Progenitor cell of endocrine pancreas (in vitro differentiated cells): ENCODE results near the gene MACROD2. TPM values are rescaled to one million over a fixed set of nuclear protein-coding genes. Genes with fewer than 3 reads are reported as not detected.

Source experiments
- DNase-seq: peaks from one replicate; pipeline ENCODE4 v3.0.0; 2021; ENCODE audit warnings: low spot score; ENCODE audit not compliant: unreplicated experiment
- H3K27ac Mint-ChIP-seq: 2 replicates; pipeline ENCODE4 v1.8.0; 2021; ENCODE audit warnings: mild to moderate bottlenecking, moderate library complexity, mixed read lengths
- H3K27me3 Mint-ChIP-seq: 2 replicates; pipeline ENCODE4 v1.8.0; 2021; ENCODE audit warnings: mixed read lengths
- H3K36me3 Mint-ChIP-seq: 2 replicates; pipeline ENCODE4 v1.8.0; 2022; ENCODE audit warnings: mixed read lengths; ENCODE audit not compliant: insufficient read depth
- H3K4me1 Mint-ChIP-seq: 2 replicates; pipeline ENCODE4 v1.8.0; 2021; ENCODE audit warnings: low read depth, mixed read lengths
- H3K4me3 Mint-ChIP-seq: 2 replicates; pipeline ENCODE4 v1.8.0; 2021; ENCODE audit warnings: low read depth, mild to moderate bottlenecking, moderate library complexity, mixed read lengths
- H3K9me3 Mint-ChIP-seq: 2 replicates; pipeline ENCODE4 v1.8.0; 2021; ENCODE audit warnings: low read depth, mixed read lengths
- CTCF ChIP-seq: fragments of 200-600 bp; sonication (generic); IDR thresholded peaks from one replicate; pipeline ENCODE4 v1.5.0; 2021; ENCODE audit warnings: antibody characterized with exemption, mild to moderate bottlenecking; ENCODE audit not compliant: unreplicated experiment
- total RNA-seq: library from RNA; stranded (reverse); gene quantifications from 2 replicates; pipeline ENCODE4 v1.2.1, GENCODE V29; 2021

MACROD2 gene
- total RNA-seq, 1 donor from 2014 or later: 7.6 TPM

- Mint-ChIP-seq H3K27me3 (no peaks in the 10 kb centered on the region), H3K27ac (no peak overlapping the region)
- TF ChIP-seq CTCF: no peak
These were observed 1743.7 kb downstream of the MACROD2 start for GRCh38 chr20:15739035-15739434.

GRCh38 chr20:15740046-15740775 is 1744.9 kb downstream of the MACROD2 start:
- no peak for DNase-seq
- Mint-ChIP-seq H3K27ac (no peak overlapping the region), H3K36me3 (no peaks in the 10 kb centered on the region), H3K4me3 (no peak overlapping the region), H3K4me1 (peaks cover 5% of the 10 kb centered on the region), H3K9me3 (no peaks in the 10 kb centered on the region), H3K27me3 (no peaks in the 10 kb centered on the region)
- no peak for TF ChIP-seq CTCF

More at GRCh38 chr20:15739035-15739434, 1743.7 kb downstream of the MACROD2 start:
- Mint-ChIP-seq H3K9me3 (peaks cover under 1% of the 10 kb centered on the region), H3K4me3 (no peak overlapping the region), H3K4me1 (peaks cover 5% of the 10 kb centered on the region), H3K36me3 (no peaks in the 10 kb centered on the region)
- no peak for DNase-seq

- Mint-ChIP-seq H3K9me3 (no peaks in the 10 kb centered on the region), H3K27me3 (no peaks in the 10 kb centered on the region), H3K4me1 (peaks cover 3% of the 10 kb centered on the region), H3K36me3 (no peaks in the 10 kb centered on the region), H3K4me3 (no peak overlapping the region), H3K27ac (no peak overlapping the region)
- TF ChIP-seq CTCF: no peak
- no peak for DNase-seq
These were observed 1746.8 kb downstream of the MACROD2 start for GRCh38 chr20:15742087-15742486.

- TF ChIP-seq CTCF: no peak
- Mint-ChIP-seq H3K4me1 (peaks cover 3% of the 10 kb centered on the region), H3K27me3 (no peaks in the 10 kb centered on the region)
These were observed 1747.3 kb downstream of the MACROD2 start for GRCh38 chr20:15742627-15743026.

GRCh38 chr20:15756002-15756753 is 1760.9 kb downstream of the MACROD2 start:
- no peak for DNase-seq
- H3K27ac Mint-ChIP-seq: no peak overlapping the region
- no peak for TF ChIP-seq CTCF
- H3K9me3 Mint-ChIP-seq: no peaks in the 10 kb centered on the region
- H3K27me3 Mint-ChIP-seq: no peaks in the 10 kb centered on the region
- H3K4me1 Mint-ChIP-seq: no peaks in the 10 kb centered on the region
- no peaks in the 10 kb centered on the region for H3K36me3 Mint-ChIP-seq
- no peak overlapping the region for H3K4me3 Mint-ChIP-seq

More at GRCh38 chr20:15742627-15743026, 1747.3 kb downstream of the MACROD2 start:
- DNase-seq: no peak
- H3K36me3 Mint-ChIP-seq: no peaks in the 10 kb centered on the region
- no peak overlapping the region for H3K4me3 Mint-ChIP-seq
- no peak overlapping the region for H3K27ac Mint-ChIP-seq
- peaks cover 2% of the 10 kb centered on the region for H3K9me3 Mint-ChIP-seq
